Esophagus squamous epithelium (tissue), 4 donors: ENCODE results near the gene CCDC106.

ENCODE experiments used
- POLR2A ChIP-seq, 4 donors: fragments of 450-650 bp; IDR thresholded peaks; one replicate each; pipeline ENCODE4 v1.6.1; 2017; ENCODE audit warnings: antibody characterized with exemption in 4 of 4, mild to moderate bottlenecking in 4 of 4, moderate library complexity in 3 of 4
- TF ChIP-seq, protein P1 (sequence below), 6 experiments: fragments of 450-650 bp in 4 of 6; fragments of 200-600 bp in 2 of 6; sonication (generic) in 2 of 6; IDR thresholded peaks; one replicate each; pipeline ENCODE4 v1.5.1; 2016 to 2019; ENCODE audit warnings: antibody characterized with exemption in 6 of 6, mild to moderate bottlenecking in 4 of 6, moderate library complexity in 4 of 6

DNA sequence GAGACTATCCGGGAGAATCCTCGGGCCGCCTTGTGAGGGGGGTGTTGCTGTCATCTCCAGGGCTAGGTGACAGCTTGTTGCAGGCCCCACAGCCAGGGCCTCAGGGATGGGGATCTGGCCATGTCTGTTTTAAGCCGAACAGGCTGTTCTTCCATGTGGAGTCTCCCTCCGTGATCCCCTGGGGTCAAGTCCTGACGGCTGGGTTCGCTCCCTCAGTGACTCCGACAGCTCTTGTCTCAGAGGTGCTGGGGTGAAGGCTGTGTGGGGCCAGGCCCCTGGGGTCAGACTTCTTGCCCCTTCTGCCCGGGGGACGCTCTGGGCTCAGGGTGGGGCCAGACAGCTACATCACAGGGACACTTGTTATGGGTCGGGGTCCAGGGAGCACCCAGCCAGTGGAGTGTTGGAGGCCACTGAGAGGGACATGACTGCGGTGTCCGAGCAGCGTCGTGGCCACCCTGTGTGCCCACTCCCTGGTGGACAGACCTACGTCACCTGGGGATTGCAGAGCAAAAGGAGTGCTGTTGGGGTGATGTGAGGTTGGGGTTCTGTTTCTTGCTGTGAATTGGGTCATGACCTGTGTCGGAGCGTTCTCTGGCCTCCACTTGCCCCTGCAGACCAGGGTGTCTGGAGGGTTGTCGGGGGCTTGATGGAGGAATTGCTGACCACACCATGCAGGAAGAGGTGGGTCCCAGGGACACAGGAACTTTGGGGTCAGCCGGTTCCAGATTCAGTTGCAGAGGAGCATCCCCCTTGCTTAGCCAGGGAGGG lies 48.5 kb downstream of the CCDC106 start:
- TF ChIP-seq POLR2A (IDR thresholded peaks at IDR 0.05): no peak
- TF ChIP-seq, protein P1, sequence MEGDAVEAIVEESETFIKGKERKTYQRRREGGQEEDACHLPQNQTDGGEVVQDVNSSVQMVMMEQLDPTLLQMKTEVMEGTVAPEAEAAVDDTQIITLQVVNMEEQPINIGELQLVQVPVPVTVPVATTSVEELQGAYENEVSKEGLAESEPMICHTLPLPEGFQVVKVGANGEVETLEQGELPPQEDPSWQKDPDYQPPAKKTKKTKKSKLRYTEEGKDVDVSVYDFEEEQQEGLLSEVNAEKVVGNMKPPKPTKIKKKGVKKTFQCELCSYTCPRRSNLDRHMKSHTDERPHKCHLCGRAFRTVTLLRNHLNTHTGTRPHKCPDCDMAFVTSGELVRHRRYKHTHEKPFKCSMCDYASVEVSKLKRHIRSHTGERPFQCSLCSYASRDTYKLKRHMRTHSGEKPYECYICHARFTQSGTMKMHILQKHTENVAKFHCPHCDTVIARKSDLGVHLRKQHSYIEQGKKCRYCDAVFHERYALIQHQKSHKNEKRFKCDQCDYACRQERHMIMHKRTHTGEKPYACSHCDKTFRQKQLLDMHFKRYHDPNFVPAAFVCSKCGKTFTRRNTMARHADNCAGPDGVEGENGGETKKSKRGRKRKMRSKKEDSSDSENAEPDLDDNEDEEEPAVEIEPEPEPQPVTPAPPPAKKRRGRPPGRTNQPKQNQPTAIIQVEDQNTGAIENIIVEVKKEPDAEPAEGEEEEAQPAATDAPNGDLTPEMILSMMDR (IDR thresholded peaks at IDR 0.05): no peak
